Activated CD4-positive, alpha-beta T cell treated with anti-CD3 and anti-CD28 coated beads for 24 hours (primary cell): ENCODE measurements around the gene INF2.
"Not testable (repeated sequence)": the region's sequence is repeated elsewhere in the genome, so short reads cannot be mapped to it uniquely, and the experiment has no call there.

Experiments used
- DNase-seq, 2 donors: peaks; one replicate each; pipeline ENCODE4 v3.0.0-alpha.2; 2020; ENCODE audit warnings: low read depth in 2 of 2

The INF2 gene

DNA sequence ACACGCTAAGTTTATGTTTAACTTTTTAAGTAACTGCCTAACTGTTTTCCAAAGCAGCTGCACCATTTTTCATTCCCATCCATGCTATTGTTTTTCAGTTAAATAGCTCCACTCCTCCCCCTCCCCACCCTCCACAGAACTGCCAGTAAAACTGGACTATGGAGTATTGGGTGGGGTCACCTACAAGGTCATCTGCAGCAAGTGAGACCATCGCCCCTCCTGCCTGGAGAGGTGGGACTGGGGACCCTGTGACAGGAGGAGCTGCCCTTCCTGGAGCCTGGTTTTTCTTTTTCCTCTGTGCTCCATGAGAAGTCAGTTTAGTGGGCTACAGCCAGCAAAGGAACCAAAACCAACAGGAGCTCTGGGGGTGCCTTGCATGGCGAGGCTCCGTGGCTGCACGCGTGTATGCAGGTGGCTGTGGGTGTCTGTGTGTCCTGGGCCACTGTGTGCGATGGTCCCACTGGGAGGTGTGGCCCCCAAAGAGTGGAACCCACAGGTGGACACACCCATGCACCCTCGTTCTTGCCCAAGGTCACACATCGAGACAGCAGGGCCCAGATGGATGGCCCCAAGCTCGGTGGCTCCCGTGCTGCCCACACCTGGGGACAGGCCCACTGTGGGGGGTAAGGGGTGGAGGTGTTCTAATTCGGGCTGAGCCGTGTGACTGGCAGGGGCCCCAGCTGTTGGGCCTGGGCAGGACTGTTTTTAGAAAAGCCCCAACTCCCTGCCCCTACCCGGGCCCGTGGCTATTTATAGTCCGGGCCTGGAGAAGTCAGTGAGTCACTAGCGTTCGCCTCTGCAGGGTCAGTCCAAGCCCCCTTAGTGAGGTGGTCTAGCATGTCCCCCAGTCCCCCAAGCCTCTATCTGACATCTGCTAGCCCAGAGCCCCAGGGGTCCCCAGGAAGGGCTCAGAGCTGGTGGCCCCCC, 32.4 kb downstream of the INF2 start:
- DNase-seq, result no peak

DNA sequence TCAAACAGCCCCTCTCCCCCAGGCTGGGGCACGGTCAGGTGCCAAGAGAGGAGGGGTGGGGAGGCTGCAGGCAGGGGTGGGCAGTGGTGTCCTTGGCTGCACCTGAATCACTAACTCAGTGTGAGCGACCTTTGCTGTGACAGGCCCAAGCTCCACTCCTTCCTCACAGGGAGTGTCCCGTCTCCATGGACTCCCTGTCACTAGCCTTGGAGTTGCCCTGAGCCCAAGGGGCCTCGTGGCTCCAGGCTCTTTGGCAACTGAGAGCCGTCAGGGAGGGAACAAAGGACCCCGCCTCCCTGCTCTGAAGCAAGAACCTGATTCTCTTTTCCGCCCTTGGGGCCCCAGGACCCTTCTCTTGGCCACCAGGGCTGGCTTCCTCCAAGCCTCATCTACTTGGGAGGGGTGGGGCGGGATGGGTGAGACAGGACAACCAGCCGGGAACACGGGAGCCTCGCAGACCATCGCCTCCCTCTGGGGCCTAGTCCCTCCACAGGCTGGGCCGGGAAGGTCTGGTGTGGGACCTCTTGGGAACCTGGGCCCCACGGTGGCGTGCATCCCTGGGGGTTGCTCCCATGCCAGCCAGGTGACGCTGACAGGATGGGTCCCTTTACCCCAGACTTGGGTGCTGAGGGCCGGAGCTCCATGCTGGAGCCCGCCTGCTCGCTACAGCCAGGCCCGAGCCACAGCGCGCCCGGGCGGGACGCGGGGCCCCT, 33.7 kb downstream of the INF2 start:
- DNase-seq, result no peak

- DNase-seq, result peak; percentile 28 to 42
These were observed 34.4 kb downstream of the INF2 start, which contains the start of gene ADSS1 for GRCh38 chr14:104723651-104724406. ADSS1 (plus strand) TSS chr14:104724229; CDS start chr14:104724271, 42 bp downstream.

- DNase-seq, result no peak
These were observed 35.1 kb downstream of the INF2 start for GRCh38 chr14:104724407-104724980.

- no peak for DNase-seq
These were observed 35.8 kb downstream of the INF2 start for GRCh38 chr14:104724981-104725771.

DNA sequence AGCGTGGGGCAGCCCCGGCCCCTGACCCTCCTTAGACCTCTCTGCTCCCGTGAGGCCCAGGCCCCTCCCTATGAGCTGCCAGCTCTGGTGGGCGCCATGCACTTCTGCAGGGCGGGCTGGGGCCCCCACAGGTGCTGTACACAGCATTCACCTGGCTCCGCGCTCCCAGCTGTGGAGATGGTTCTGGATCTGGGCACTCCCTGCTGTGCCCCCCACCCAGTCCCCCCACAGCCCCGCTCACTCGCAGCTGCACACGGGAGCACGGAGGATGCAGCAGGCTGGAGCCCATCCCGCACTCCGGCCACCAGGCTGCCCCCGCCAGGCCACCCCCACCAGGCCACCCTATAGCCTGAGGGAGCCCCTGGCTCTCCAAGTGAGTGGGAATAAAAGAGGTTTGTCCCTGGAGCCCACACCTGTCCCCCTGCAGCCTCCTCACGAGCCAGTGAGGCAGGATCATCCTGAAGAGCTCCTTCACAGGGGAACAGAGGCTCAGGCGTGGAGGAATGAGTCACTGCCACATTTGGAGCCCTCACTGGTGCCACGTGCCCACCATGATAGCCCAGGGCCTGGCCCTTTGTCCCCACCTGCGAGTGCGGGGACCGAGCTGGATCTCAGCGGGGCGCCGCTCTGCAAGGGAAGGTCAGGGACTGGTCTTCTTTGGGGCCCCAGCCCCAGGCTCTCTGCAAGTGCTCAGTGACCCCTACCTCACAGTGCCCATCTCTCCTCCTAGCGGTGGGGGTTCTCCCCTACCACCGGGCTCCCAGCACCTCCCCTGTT, 36.5 kb downstream of the INF2 start:
- no peak for DNase-seq

DNA sequence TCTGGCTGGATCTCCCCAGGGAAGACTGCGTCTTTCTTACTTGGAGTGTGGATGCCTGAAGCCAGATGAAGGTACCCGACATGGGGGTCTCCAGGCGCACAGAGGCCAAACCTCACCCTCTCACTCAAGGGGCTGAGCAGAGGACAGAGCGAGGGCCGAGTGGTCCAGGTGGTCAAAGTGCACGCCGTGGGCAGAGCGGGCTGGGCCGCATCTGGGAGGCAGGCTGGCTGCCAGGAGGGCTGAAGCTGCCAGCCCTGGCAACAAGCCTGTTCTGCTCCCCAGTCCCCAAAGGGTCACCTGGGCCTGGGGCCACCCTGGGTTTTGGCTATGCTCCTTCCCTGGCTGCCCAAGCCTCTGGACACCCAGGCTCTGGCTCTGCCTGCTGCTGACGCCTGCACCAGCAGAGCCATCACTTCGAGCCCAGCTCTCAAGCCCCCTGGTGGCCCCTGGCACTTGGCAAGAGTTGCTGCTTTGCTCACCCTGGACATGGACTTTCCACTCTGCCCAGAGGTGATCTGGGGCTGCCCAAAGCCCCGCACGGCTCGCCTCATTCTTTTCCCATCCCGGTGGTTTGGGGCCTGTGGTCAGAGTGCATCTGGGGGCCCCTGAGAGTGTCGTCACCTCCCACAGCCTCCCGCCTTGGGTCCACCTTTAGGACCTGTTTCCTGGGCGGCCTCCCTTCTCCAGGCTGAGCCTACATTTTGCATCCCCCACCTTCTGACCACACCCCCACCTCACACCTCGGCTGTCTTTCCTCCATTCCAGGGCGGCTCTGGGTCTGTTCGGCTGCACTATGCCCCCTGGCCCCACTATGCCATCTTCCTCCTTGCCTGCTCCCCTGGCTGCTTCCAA, 37.4 kb downstream of the INF2 start:
- no peak for DNase-seq

DNA sequence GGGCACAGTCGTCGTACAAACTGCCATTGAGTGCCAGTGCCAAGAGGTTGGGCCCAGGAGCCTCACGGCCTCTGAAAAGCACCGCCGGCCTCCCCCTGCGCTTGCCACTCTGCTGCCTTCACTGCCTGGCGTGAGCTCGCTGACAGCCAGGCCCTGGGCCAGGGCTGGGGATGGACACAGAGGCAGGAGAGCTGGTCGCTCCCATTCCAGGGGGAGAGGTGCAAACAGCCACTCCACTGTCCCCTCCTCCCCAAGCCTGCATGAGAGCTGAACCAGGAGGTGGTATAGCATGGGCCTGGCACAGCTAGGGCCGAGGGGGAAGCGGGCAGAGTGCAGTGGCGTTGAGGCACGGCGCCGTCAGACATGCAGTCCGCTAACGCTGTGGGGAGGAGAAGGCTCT, 39.2 kb downstream of the INF2 start:
- DNase-seq, result no peak

DNA sequence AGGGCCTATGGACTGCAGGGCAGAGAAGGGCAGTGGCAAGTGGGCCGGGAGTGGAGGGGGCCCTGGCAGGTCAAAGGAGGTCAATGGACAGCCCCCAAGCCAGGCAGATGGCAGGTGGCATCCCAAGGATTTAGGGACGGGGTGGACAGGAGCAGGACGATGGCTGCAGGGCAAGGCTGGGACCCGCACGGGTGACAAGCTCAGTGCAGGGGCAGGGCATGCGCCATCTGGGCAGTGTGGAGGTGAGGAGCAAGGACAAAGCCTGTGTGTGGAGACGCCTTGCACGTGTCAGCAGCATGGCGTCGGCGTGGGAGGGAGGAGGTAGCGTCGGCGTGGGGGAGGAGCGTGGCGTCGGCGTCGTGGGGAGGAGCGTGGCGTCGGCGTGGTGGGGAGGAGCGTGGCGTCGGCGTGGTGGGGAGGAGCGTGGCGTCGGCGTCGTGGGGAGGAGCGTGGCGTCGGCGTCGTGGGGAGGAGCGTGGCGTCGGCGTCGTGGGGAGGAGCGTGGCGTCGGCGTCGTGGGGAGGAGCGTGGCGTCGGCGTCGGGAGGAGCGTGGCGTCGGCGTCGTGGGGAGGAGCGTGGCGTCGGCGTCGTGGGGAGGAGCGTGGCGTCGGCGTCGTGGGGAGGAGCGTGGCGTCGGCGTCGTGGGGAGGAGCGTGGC, 39.9 kb downstream of the INF2 start:
- DNase-seq, result not testable (repeated sequence)

GRCh38 chr14:104729835-104730181, 40.4 kb downstream of the INF2 start:
- no peak for DNase-seq

DNA sequence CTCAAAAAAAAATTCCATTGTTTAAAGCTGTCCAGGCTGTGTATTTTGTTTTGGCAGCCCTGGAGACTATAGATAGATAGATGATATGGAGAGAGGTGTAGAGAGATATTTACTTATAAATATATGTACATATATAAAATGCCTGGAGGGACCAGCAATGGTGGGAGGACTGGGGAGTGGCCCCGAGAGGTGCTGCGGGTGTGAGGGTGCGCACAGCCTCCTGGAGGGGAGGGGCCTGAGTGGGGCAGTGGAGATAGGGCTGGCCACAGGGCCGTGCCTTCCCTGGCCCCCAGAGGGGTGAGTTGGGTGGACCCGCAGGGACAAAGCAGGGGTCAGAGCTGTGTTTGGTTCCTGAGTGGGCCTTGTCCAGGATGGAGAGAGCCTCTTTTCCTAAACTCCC, 41.1 kb downstream of the INF2 start:
- no peak for DNase-seq

- no peak for DNase-seq
These were observed 42.2 kb downstream of the INF2 start for GRCh38 chr14:104731320-104732294.

DNA sequence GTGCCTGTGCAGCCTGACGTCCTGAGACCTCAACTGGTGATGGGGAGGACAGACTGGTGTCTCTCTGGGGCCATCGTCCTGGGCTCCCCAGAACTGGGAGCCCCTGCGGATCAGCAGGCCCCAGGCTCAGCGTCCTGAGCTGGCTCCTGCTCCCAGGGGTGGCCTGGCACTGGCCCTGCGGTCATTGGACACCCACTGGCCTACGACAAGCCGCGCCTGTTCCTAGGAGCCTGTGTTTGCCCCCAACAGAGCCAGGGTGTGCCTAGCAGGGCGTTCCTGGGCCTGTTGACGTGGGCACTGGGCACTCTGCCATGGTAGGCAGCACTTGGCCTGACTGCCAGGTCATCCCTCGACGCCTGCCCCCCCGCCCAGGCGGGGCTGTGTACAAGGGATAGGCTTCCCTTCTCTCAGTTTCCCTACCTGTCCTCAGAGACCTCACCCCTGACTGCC, 43.0 kb downstream of the INF2 start:
- DNase-seq, result no peak

- no peak for DNase-seq
These were observed 43.7 kb downstream of the INF2 start for GRCh38 chr14:104732931-104733681.

- no peak for DNase-seq
These were observed 44.7 kb downstream of the INF2 start for GRCh38 chr14:104734051-104734587.

DNA sequence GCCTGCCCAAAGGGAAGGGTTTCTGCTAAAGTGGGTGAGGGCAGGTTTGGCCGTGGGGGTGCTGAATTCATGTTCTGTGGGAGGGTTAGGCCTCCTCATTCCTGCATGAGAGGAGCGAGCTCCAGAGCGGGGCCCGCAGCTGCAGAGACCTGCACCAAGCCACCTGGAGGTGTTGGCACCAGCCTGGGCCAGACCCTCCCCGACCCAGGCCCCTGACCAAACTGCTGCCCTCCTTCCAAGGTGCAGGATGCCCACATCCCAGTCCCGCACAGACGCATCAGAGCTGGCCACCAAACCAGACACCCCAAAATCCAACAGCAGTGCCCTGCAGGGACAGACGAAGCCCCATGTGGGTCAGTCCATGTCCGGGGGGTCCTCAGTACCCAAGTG, 45.2 kb downstream of the INF2 start:
- DNase-seq, result no peak
